WTC11 (cell line): ENCODE results near the gene HDHD2. TPM values are rescaled to one million over a fixed set of nuclear protein-coding genes. Genes with fewer than 3 reads are reported as not detected.

ENCODE experiments used
- ATAC-seq: fragments of 200-7000 bp; cut with Tn5 transposase; 2 replicates; pipeline ENCODE4 v1.10.0; 2021; ENCODE audit warnings: mild to moderate bottlenecking, moderate library complexity
- CTCF ChIA-PET: fragments of 300-600 bp; sonication (Branson Sonifier 250); formaldehyde crosslinking; loops from one replicate; lab custom pipeline; 2021; ENCODE audit warnings: antibody characterized with exemption; lab: Charles Lee
- POLR2A ChIA-PET: fragments of 350-600 bp; sonication (Branson Sonifier 250); formaldehyde crosslinking; loops from one replicate; lab custom pipeline; 2021; ENCODE audit warnings: antibody characterized with exemption; lab: Charles Lee
- DNase-seq: peaks from one replicate; pipeline ENCODE4 v3.0.0; 2021; ENCODE audit warnings: low spot score
- H3K27ac Mint-ChIP-seq: 2 replicates; pipeline ENCODE4 v1.8.0; 2021; ENCODE audit warnings: mixed read lengths
- H3K27me3 Mint-ChIP-seq: 2 replicates; pipeline ENCODE4 v1.8.0; 2021; ENCODE audit warnings: low read depth, mild to moderate bottlenecking, moderate library complexity, mixed read lengths
- H3K36me3 Mint-ChIP-seq: 2 replicates; pipeline ENCODE4 v1.8.0; 2021; ENCODE audit warnings: mixed read lengths
- H3K4me1 Mint-ChIP-seq: 2 replicates; pipeline ENCODE4 v1.8.0; 2022; ENCODE audit warnings: mixed read lengths
- H3K4me3 Mint-ChIP-seq: 2 replicates; pipeline ENCODE4 v1.8.0; 2021; ENCODE audit warnings: mild to moderate bottlenecking, moderate library complexity, mixed read lengths
- H3K9me3 Mint-ChIP-seq: 2 replicates; pipeline ENCODE4 v1.8.0; 2021; ENCODE audit warnings: mixed read lengths
- AFF4 ChIP-seq: sonication (generic); formaldehyde crosslinking; IDR thresholded peaks from 2 replicates; pipeline ENCODE4 v1.8.1; 2023; ENCODE audit warnings: mild to moderate bottlenecking, missing genetic modification reagents, borderline replicate concordance
- ATF1 ChIP-seq: sonication (generic); formaldehyde crosslinking; IDR thresholded peaks from 2 replicates; pipeline ENCODE4 v1.8.1; 2023; ENCODE audit warnings: mild to moderate bottlenecking, moderate library complexity, missing genetic modification reagents
- ATF2 ChIP-seq: sonication (generic); formaldehyde crosslinking; IDR thresholded peaks from 2 replicates; pipeline ENCODE4 v1.8.1; 2022; ENCODE audit warnings: low read depth, missing genetic modification reagents, borderline replicate concordance
- CREB1 ChIP-seq: sonication (generic); formaldehyde crosslinking; IDR thresholded peaks from 2 replicates; pipeline ENCODE4 v1.8.0; 2023; ENCODE audit warnings: mild to moderate bottlenecking, missing genetic modification reagents
- EMX1 ChIP-seq: fragments of 250-450 bp; sonication (Bioruptor Pico); IDR thresholded peaks from 2 replicates; pipeline ENCODE4 v1.8.0; 2021; ENCODE audit warnings: mild to moderate bottlenecking
- FOXP1 ChIP-seq: sonication (generic); formaldehyde crosslinking; IDR thresholded peaks from 2 replicates; pipeline ENCODE4 v1.8.0; 2022; ENCODE audit warnings: missing genetic modification reagents, mild to moderate bottlenecking, moderate library complexity, borderline replicate concordance
- GRHL2 ChIP-seq: fragments of 250-450 bp; sonication (Bioruptor Pico); IDR thresholded peaks from 2 replicates; pipeline ENCODE4 v1.8.0; 2022; ENCODE audit warnings: mild to moderate bottlenecking, moderate library complexity; ENCODE audit not compliant: insufficient replicate concordance, severe bottlenecking
- GTF2I ChIP-seq: fragments of 250-450 bp; sonication (Bioruptor Pico); conservative IDR thresholded peaks from 2 replicates; pipeline ENCODE4 v1.4.0; 2021; ENCODE audit warnings: mild to moderate bottlenecking
- IRF1 ChIP-seq: sonication (generic); formaldehyde crosslinking; IDR thresholded peaks from 2 replicates; pipeline ENCODE4 v1.8.0; 2023; ENCODE audit warnings: missing genetic modification reagents
- KAT7 ChIP-seq: sonication (generic); formaldehyde crosslinking; IDR thresholded peaks from 2 replicates; pipeline ENCODE4 v1.8.1; 2023; ENCODE audit warnings: missing genetic modification reagents, mild to moderate bottlenecking, borderline replicate concordance
- NR2C2 ChIP-seq: sonication (generic); formaldehyde crosslinking; IDR thresholded peaks from 2 replicates; pipeline ENCODE4 v1.8.0; 2022; ENCODE audit warnings: mild to moderate bottlenecking, missing genetic modification reagents
- RELA ChIP-seq: sonication (generic); formaldehyde crosslinking; IDR thresholded peaks from 2 replicates; pipeline ENCODE4 v1.8.1; 2022; ENCODE audit warnings: missing genetic modification reagents, mild to moderate bottlenecking, borderline replicate concordance
- RORB ChIP-seq: fragments of 250-450 bp; sonication (Bioruptor Pico); IDR thresholded peaks from 2 replicates; pipeline ENCODE4 v1.9.0; 2021; ENCODE audit warnings: mild to moderate bottlenecking
- SMAD3 ChIP-seq: sonication (generic); formaldehyde crosslinking; IDR thresholded peaks from 2 replicates; pipeline ENCODE4 v1.8.0; 2022; ENCODE audit warnings: missing genetic modification reagents, mild to moderate bottlenecking, borderline replicate concordance
- SOX15 ChIP-seq: fragments of 250-450 bp; sonication (Bioruptor Pico); IDR thresholded peaks from 2 replicates; pipeline ENCODE4 v1.9.0; 2021; ENCODE audit warnings: mild to moderate bottlenecking
- ZBTB21 ChIP-seq: sonication (generic); formaldehyde crosslinking; IDR thresholded peaks from 2 replicates; pipeline ENCODE4 v1.8.1; 2023; ENCODE audit warnings: mild to moderate bottlenecking, missing genetic modification reagents, borderline replicate concordance
- ZNF219 ChIP-seq: sonication (generic); formaldehyde crosslinking; IDR thresholded peaks from 2 replicates; pipeline ENCODE4 v1.8.0; 2023; ENCODE audit warnings: missing genetic modification reagents, mild to moderate bottlenecking, borderline replicate concordance
- ZNF317 ChIP-seq: sonication (generic); formaldehyde crosslinking; IDR thresholded peaks from 2 replicates; pipeline ENCODE4 v1.8.1; 2023; ENCODE audit warnings: low read depth, mild to moderate bottlenecking, moderate library complexity, missing genetic modification reagents, borderline replicate concordance
- ZNF396 ChIP-seq: fragments of 250-450 bp; sonication (Bioruptor Pico); IDR thresholded peaks from 2 replicates; pipeline ENCODE4 v1.8.0; 2021; ENCODE audit warnings: mild to moderate bottlenecking, moderate library complexity, borderline replicate concordance
- ZNF671 ChIP-seq: fragments of 250-450 bp; sonication (Bioruptor Pico); IDR thresholded peaks from 2 replicates; pipeline ENCODE4 v1.8.0; 2021; ENCODE audit warnings: mild to moderate bottlenecking
- ZSCAN18 ChIP-seq: fragments of 250-450 bp; sonication (Bioruptor Pico); IDR thresholded peaks from 2 replicates; pipeline ENCODE4 v2.1.2; 2022; ENCODE audit warnings: mild to moderate bottlenecking, moderate library complexity
- total RNA-seq: library from RNA; stranded (reverse); gene quantifications from 3 replicates; pipeline ENCODE4 v1.2.3, GENCODE V29; 2021
- TF ChIP-seq, protein P1 (sequence below): sonication (generic); formaldehyde crosslinking; IDR thresholded peaks from 2 replicates; pipeline ENCODE4 v1.8.1; 2022; ENCODE audit warnings: missing genetic modification reagents, borderline replicate concordance
- TF ChIP-seq, protein P2 (sequence below): sonication (generic); formaldehyde crosslinking; IDR thresholded peaks from 2 replicates; pipeline ENCODE4 v1.8.1; 2023; ENCODE audit warnings: mild to moderate bottlenecking, missing genetic modification reagents
- TF ChIP-seq, protein P3 (sequence below): fragments of 200-600 bp; IDR thresholded peaks from 2 replicates; pipeline ENCODE4 v1.8.0; 2022; ENCODE audit warnings: antibody characterized with exemption

Gene HDHD2
- total RNA-seq, 1 experiment from 2014 or later, result 42.1 TPM

DNA sequence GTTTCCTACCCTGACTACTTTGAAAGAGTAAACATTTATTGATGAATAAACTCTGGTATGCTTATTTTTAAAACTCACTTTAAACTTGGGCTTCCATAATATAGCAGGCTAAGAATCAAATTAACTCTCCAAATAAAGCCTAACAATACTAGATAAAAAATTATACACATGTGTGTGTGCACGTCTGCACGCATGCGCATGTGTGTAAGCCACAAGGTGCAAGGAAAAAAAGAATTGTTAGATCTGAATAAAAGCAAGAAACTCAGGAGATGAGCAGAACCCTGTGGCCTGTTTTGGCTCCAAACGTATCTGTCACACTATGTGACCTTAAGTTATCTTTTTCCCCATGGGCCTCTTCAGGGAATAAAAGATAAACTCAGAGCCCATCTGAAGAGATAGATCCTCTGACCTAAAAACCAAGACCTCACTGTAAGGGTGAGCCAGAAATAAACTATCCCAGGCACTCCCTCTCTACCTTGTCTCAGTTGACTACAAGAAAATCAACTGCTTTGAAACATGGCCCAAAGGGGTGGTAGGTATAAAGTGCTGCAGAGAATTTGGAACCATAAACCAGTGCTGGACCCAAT lies 6.3 kb downstream of the HDHD2 start (continued):
- TF ChIP-seq ATF2 (CRISPR knock-in tag) (no peak), FOXP1 (CRISPR knock-in tag) (no peak), CREB1 (CRISPR knock-in tag) (no peak), SMAD3 (CRISPR knock-in tag) (no peak), ZBTB21 (no peak), NR2C2 (CRISPR knock-in tag) (no peak), ZNF396 (CRISPR knock-in tag) (no peak), ATF1 (CRISPR knock-in tag) (no peak)
- TF ChIP-seq, protein P1, sequence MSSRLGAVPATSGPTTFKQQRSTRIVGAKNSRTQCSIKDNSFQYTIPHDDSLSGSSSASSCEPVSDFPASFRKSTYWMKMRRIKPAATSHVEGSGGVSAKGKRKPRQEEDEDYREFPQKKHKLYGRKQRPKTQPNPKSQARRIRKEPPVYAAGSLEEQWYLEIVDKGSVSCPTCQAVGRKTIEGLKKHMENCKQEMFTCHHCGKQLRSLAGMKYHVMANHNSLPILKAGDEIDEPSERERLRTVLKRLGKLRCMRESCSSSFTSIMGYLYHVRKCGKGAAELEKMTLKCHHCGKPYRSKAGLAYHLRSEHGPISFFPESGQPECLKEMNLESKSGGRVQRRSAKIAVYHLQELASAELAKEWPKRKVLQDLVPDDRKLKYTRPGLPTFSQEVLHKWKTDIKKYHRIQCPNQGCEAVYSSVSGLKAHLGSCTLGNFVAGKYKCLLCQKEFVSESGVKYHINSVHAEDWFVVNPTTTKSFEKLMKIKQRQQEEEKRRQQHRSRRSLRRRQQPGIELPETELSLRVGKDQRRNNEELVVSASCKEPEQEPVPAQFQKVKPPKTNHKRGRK (CRISPR knock-in tag), result no peak

- H3K4me3 Mint-ChIP-seq, result no peak overlapping the region
- CTCF ChIA-PET, result interaction anchor here (1.4 kb wide), 1 partner anchor 62 kb away, joined by 4 read pairs; no protein-coding TSS in a partner anchor
- no peaks in the 10 kb centered on the region for H3K9me3 Mint-ChIP-seq
- H3K27me3 Mint-ChIP-seq, result no peaks in the 10 kb centered on the region
- TF ChIP-seq IRF1 (no peak), GRHL2 (CRISPR knock-in tag) (no peak), RORB (CRISPR knock-in tag) (no peak), KAT7 (CRISPR knock-in tag) (no peak), EMX1 (CRISPR knock-in tag) (no peak), AFF4 (CRISPR knock-in tag) (no peak), ZNF317 (no peak), ZNF671 (CRISPR knock-in tag) (no peak), RELA (CRISPR knock-in tag) (no peak), ZSCAN18 (CRISPR knock-in tag) (no peak), GTF2I (CRISPR knock-in tag) (no peak), ZNF219 (CRISPR knock-in tag) (no peak), SOX15 (CRISPR knock-in tag) (no peak)
- TF ChIP-seq, protein P2, sequence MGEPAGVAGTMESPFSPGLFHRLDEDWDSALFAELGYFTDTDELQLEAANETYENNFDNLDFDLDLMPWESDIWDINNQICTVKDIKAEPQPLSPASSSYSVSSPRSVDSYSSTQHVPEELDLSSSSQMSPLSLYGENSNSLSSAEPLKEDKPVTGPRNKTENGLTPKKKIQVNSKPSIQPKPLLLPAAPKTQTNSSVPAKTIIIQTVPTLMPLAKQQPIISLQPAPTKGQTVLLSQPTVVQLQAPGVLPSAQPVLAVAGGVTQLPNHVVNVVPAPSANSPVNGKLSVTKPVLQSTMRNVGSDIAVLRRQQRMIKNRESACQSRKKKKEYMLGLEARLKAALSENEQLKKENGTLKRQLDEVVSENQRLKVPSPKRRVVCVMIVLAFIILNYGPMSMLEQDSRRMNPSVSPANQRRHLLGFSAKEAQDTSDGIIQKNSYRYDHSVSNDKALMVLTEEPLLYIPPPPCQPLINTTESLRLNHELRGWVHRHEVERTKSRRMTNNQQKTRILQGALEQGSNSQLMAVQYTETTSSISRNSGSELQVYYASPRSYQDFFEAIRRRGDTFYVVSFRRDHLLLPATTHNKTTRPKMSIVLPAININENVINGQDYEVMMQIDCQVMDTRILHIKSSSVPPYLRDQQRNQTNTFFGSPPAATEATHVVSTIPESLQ (CRISPR knock-in tag), result no peak
- TF ChIP-seq, protein P3, sequence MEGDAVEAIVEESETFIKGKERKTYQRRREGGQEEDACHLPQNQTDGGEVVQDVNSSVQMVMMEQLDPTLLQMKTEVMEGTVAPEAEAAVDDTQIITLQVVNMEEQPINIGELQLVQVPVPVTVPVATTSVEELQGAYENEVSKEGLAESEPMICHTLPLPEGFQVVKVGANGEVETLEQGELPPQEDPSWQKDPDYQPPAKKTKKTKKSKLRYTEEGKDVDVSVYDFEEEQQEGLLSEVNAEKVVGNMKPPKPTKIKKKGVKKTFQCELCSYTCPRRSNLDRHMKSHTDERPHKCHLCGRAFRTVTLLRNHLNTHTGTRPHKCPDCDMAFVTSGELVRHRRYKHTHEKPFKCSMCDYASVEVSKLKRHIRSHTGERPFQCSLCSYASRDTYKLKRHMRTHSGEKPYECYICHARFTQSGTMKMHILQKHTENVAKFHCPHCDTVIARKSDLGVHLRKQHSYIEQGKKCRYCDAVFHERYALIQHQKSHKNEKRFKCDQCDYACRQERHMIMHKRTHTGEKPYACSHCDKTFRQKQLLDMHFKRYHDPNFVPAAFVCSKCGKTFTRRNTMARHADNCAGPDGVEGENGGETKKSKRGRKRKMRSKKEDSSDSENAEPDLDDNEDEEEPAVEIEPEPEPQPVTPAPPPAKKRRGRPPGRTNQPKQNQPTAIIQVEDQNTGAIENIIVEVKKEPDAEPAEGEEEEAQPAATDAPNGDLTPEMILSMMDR, result no peak
- POLR2A ChIA-PET, result no interaction called here
- DNase-seq (no peak), ATAC-seq (no peak)
- H3K27ac Mint-ChIP-seq, result no peak overlapping the region
- H3K36me3 Mint-ChIP-seq, result peaks cover 4% of the 10 kb centered on the region; the same call in 1 of the 2 replicates
- H3K4me1 Mint-ChIP-seq, result 0 out of 2 replicates have a peak, but pooled peaks cover 2% of the 10 kb centered on the region
These were observed 7.1 kb downstream of the HDHD2 start for GRCh38 chr18:47143153-47143552.
